Transverse colon (tissue), 4 donors: ENCODE results near the gene APCDD1. TPM values are rescaled to one million over a fixed set of nuclear protein-coding genes. Genes with fewer than 3 reads are reported as not detected.

Source experiments
- DNase-seq: peaks from one replicate; pipeline ENCODE4 v3.0.0-alpha.2; 2019
- H3K27ac ChIP-seq, 4 donors: fragments of 200-600 bp; sonication (generic); 2 replicates each; pipeline ENCODE4 v1.5.1; 2016 to 2018; ENCODE audit warnings: inconsistent platforms in 4 of 4
- H3K27me3 ChIP-seq: fragments of 200-600 bp; sonication (generic); 2 replicates; pipeline ENCODE4 v1.5.1; 2017; ENCODE audit warnings: inconsistent platforms
- H3K36me3 ChIP-seq, 4 donors: fragments of 200-600 bp; sonication (generic); 2 replicates each; pipeline ENCODE4 v1.5.1; 2017 to 2019; ENCODE audit warnings: inconsistent platforms in 4 of 4
- H3K4me1 ChIP-seq, 4 donors: fragments of 200-600 bp; sonication (generic); 2 replicates each; pipeline ENCODE4 v1.5.1; 2017 to 2020; ENCODE audit warnings: inconsistent platforms in 4 of 4
- H3K4me3 ChIP-seq, 4 donors: fragments of 200-600 bp; sonication (generic); 1 replicate in 1 of 4; 2 replicates in 3 of 4; pipeline versions ENCODE4 v1.5.1 to v1.6.1; 2017 to 2019; ENCODE audit warnings: inconsistent platforms in 4 of 4
- H3K9me3 ChIP-seq, 2 donors: fragments of 200-600 bp; sonication (generic); 2 replicates each; pipeline ENCODE4 v1.5.1; 2017 to 2019; ENCODE audit warnings: inconsistent platforms in 2 of 2
- CTCF ChIP-seq, 5 experiments: fragments of 200-600 bp in 3 of 5; fragments of 450-650 bp in 2 of 5; sonication (generic) in 3 of 5; IDR thresholded peaks; 1 replicate in 2 of 5; 2 replicates in 3 of 5; pipeline ENCODE4 v1.5.1; 2016 to 2017; ENCODE audit warnings: antibody characterized with exemption in 5 of 5, inconsistent platforms in 3 of 5, mild to moderate bottlenecking in 2 of 5, moderate library complexity in 1 of 5
- EP300 ChIP-seq: sonication (generic); formaldehyde crosslinking; IDR thresholded peaks from one replicate; pipeline ENCODE4 v1.6.1; 2017; ENCODE audit warnings: antibody characterized with exemption, low read depth
- POLR2A ChIP-seq: fragments of 450-650 bp; IDR thresholded peaks from one replicate; pipeline ENCODE4 v1.6.1; 2016; ENCODE audit warnings: antibody characterized with exemption, mild to moderate bottlenecking, moderate library complexity
- POLR2AphosphoS5 ChIP-seq, 3 donors: sonication (generic); formaldehyde crosslinking; IDR thresholded peaks; one replicate each; pipeline ENCODE4 v1.6.1; 2016; ENCODE audit warnings: antibody characterized with exemption in 3 of 3
- WGBS, 2 donors: methylation state at CpG; one replicate each; pipeline ENCODE4 v1.1.5; 2018; ENCODE audit warnings: low coverage in 1 of 2; 5-methylcytosine and 5-hydroxymethylcytosine counted together
- in situ Hi-C, 4 donors: fragments of 200-750 bp; cut with MboI; loops; one replicate each; pipeline versions ENCODE4 v1.15.0 to v1.15.1; 2017; ENCODE audit warnings: low sequenced_read_pairs in 3 of 4, low pct_ligation_motif_present in 1 of 4, low pct_unique_long_range_greater_than_20kb in 1 of 4
- intact Hi-C: fragments of 100-400 bp; cut with DNase I; formaldehyde crosslinking; loops from one replicate; pipeline ENCODE4 v1.15.1; 2023; ENCODE audit warnings: low total_unique reads
- total RNA-seq, 4 donors: library from RNA; depleted of rRNA; stranded (reverse); fragments of >200 nt; gene quantifications; one replicate each; pipeline ENCODE4 v1.1.0, GENCODE V29; 2016

APCDD1 gene
- total RNA-seq, 4 donors from 2014 or later: 2.6 to 10.8 (median 8.3) TPM

DNA sequence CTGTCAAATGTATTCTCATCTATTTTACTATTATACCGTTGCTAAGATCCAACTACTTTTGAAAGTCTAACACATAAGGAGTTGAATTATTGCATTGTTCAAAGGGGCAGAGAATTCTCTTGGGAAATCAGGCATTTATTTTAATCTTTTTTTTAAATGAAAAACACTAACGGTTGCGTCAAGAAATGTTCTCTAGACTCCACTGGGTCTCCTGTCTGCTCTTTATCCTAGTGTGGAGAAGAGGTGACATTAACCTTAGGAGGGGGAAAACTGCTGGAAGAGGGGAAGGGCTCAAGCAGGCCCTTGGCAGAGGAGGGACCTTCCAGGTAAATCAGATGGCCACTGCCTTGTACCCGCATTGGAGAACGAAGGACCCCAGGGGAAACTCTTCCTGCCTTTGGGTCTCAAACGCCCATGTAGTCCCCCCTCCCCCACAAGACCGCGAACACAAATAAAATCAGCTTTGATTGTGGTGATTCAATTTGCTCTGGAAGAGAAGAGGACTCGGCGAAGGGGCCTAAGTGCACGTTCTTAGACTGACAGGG, 1.1 kb upstream of the APCDD1 start:
- no peak for DNase-seq
- H3K36me3 ChIP-seq: no peaks in the 10 kb centered on the region
- no peak overlapping the region for H3K4me3 ChIP-seq
- intact Hi-C loops (no loop called here), in situ Hi-C loops (no loop called here)
- peak overlapping the region; percentile 72 to 84 (median 80) for H3K27ac ChIP-seq
- 46 to 56% methylated on average over 5 to 11 of the region's 11 CpGs for WGBS, 2 donors
- peaks cover 0 to 21% (median 2%) of the 10 kb centered on the region in 4 donors for H3K4me1 ChIP-seq
- no peaks in the 10 kb centered on the region for H3K9me3 ChIP-seq
- TF ChIP-seq CTCF (IDR thresholded peaks at IDR 0.05) (no peak), POLR2AphosphoS5 (IDR thresholded peaks at IDR 0.05) (no peak), EP300 (no peak), POLR2A (no peak)
- H3K27me3 ChIP-seq: peaks cover 43% of the 10 kb centered on the region

DNA sequence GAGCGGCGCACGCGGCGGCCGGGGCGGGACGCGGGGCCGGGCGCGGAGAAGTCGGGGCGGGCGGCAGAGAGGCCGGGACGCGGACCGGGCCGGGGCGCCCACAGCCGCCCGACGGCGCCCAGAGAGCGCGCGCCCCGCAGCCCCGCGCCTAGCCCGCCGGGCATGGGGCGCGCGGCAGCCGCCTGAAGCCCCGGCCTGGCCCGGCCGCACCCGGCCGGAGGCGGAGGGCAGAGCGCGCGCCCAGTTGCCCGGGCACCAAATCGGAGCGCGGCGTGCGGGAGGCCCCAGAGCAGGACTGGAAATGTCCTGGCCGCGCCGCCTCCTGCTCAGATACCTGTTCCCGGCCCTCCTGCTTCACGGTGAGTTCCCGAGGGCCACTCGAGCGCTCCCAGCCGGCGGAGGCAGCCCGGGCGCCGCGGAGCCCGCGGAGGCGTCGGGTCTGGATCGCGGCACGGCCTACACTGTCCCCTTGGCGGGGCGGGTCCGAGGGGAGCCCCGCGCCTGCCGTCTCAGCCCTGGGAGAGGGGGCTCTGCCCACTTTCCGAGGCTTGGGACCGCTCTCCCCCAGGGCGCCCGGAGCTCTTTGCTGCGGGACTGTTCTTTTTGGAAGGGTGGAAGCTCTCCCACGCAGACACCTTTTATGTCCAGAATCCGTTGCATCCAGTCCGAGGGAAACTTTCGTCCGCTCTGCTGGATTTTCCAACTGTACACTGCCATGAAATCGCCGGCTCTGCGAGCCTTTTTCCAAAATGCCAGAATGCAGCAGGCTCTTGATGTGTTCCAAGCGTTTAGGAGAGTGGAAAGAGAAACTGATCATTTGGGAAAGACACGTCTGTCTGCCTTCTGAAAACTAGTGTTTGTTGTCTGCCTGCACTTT, 484 bp downstream of the APCDD1 start:
- peak overlapping the region; percentile 41 to 74 (median 56) for H3K4me3 ChIP-seq
- TF ChIP-seq POLR2AphosphoS5 (IDR thresholded peaks at IDR 0.05) (no peak), EP300 (no peak), CTCF (IDR thresholded peaks at IDR 0.05) (no peak), POLR2A (no peak)
- 0 to 1% methylated on average over 2 to 44 of the region's 94 CpGs for WGBS, 2 donors
- H3K4me1 ChIP-seq: peaks cover 0 to 21% (median 2%) of the 10 kb centered on the region in 4 donors
- in situ Hi-C loops (no loop called here), intact Hi-C loops (no loop called here)
- H3K27ac ChIP-seq: peak overlapping the region; percentile 67 to 84 (median 78)
- no peak for DNase-seq
- no peaks in the 10 kb centered on the region for H3K9me3 ChIP-seq
- H3K27me3 ChIP-seq: peaks cover 46% of the 10 kb centered on the region
- no peaks in the 10 kb centered on the region for H3K36me3 ChIP-seq

DNA sequence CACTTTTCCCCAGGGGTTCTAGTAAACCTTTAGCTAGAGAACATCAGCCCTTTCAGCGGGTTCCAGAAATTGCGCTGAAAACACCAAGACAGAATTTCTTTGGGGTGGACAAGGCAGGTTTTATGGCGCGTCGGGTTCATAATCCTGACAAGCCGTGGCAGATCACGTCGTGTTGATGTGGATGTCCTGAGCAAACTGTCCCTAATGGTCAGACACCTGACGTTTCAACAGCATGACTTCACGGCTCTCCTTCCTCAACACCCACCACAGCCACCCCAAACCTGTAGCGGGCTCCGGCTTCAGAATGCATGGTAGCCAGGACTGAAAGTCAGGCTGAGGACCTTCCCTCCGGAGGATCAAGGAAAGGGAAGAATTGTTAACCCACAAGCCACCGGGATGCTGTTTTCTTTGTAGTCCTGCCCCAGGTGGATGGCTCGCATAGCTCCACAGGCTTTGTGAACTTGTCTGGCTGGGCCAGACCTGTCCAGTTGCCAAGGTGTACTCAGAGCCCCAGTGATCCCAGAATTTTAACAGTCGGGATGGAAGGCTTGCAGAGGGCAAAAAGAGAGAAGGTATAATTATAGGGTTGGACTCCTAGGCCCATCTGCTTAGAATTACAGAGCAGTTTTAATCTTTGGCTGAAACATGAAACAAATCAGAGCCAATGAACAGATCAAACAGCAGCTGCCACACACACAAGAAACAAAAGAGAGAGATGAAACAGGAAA, 1.5 kb downstream of the APCDD1 start:
- no peak for DNase-seq
- H3K36me3 ChIP-seq: no peaks in the 10 kb centered on the region
- peaks cover 46% of the 10 kb centered on the region for H3K27me3 ChIP-seq
- intact Hi-C loops: no loop called here
- no peaks in the 10 kb centered on the region for H3K9me3 ChIP-seq
- peak overlapping the region in 3 of 4 donors; percentile 67 to 84 (median 74) for H3K27ac ChIP-seq
- WGBS, 2 donors: 20 to 34% methylated on average over 2 to 15 of the region's 16 CpGs
- TF ChIP-seq EP300 (no peak), POLR2AphosphoS5 (IDR thresholded peaks at IDR 0.05) (no peak), POLR2A (no peak)
- in situ Hi-C loops: no loop called here
- peak overlapping the region; percentile 13 to 74 (median 45) for H3K4me3 ChIP-seq
- peaks cover 0 to 21% (median 2%) of the 10 kb centered on the region in 4 donors for H3K4me1 ChIP-seq

GRCh38 chr18:10456718-10457117, 2.3 kb downstream of the APCDD1 start:
- no peak for DNase-seq
- Histone ChIP-seq H3K36me3 (no peaks in the 10 kb centered on the region), H3K9me3 (no peaks in the 10 kb centered on the region), H3K4me1 (peaks cover 0 to 21% (median 2%) of the 10 kb centered on the region in 4 donors), H3K4me3 (peak overlapping the region in 1 of 4 donors; percentile 74), H3K27ac (no peak overlapping the region), H3K27me3 (peaks cover 46% of the 10 kb centered on the region)
- WGBS, 2 donors: 78 to 80% methylated on average over 4 of the region's 4 CpGs
- in situ Hi-C loops (no loop called here), intact Hi-C loops (no loop called here)
- TF ChIP-seq CTCF (IDR thresholded peaks at IDR 0.05) (no peak), POLR2A (no peak), EP300 (no peak), POLR2AphosphoS5 (IDR thresholded peaks at IDR 0.05) (no peak)
